Choroid plexus epithelial cell (primary cell): ENCODE results near the gene WWOX.

Experiments used
- DNase-seq: peaks from one replicate; pipeline ENCODE4 v3.0.0-alpha.2; 2010; ENCODE audit warnings: low read depth
- H3K4me3 ChIP-seq: 2 replicates; pipeline ENCODE4 v1.5.1; 2011; ENCODE audit warnings: low read depth, mild to moderate bottlenecking, control low read depth, low read length, moderate library complexity
- CTCF ChIP-seq: conservative IDR thresholded peaks from 2 replicates; pipeline ENCODE4 v1.5.1; 2011; ENCODE audit warnings: low read depth, mild to moderate bottlenecking, control low read depth, inconsistent platforms, low read length, moderate library complexity

Gene WWOX

GRCh38 chr16:78664811-78665772 is 565.6 kb downstream of the WWOX start:
- no peak for DNase-seq
- H3K4me3 ChIP-seq = no peak overlapping the region
- TF ChIP-seq CTCF = no peak

- no peak for DNase-seq
- TF ChIP-seq CTCF = no peak
Measured at GRCh38 chr16:78666318-78666717, 566.9 kb downstream of the WWOX start.

GRCh38 chr16:78667675-78668074 is 568.2 kb downstream of the WWOX start:
- DNase-seq = no peak
- no peak for TF ChIP-seq CTCF
- H3K4me3 ChIP-seq = no peak overlapping the region

More at GRCh38 chr16:78666318-78666717, 566.9 kb downstream of the WWOX start:
- no peak overlapping the region for H3K4me3 ChIP-seq

GRCh38 chr16:78668393-78668792 is 568.9 kb downstream of the WWOX start:
- DNase-seq = no peak
- H3K4me3 ChIP-seq = no peak overlapping the region
- TF ChIP-seq CTCF = no peak

- TF ChIP-seq CTCF = no peak
- H3K4me3 ChIP-seq = no peak overlapping the region
- DNase-seq = no peak
Measured at GRCh38 chr16:78669994-78670393, 570.5 kb downstream of the WWOX start.

- no peak for TF ChIP-seq CTCF
- no peak overlapping the region for H3K4me3 ChIP-seq
- no peak for DNase-seq
Measured at GRCh38 chr16:78672779-78673556, 573.5 kb downstream of the WWOX start.
